Neural progenitor cell (in vitro differentiated cells): ENCODE data around the gene NCK2.

Experiments
- CTCF ChIP-seq: fragments of 200-600 bp; sonication (generic); IDR thresholded peaks from 2 replicates; pipeline ENCODE4 v1.5.1; 2017; ENCODE audit warnings: antibody characterized with exemption, mild to moderate bottlenecking
- EZH2 ChIP-seq: fragments of 200-600 bp; sonication (generic); IDR thresholded peaks from 2 replicates; pipeline ENCODE4 v1.6.1; 2017; ENCODE audit warnings: antibody characterized with exemption, mild to moderate bottlenecking, moderate library complexity
- EZH2phosphoT487 ChIP-seq: fragments of 200-600 bp; sonication (generic); IDR thresholded peaks from 2 replicates; pipeline ENCODE4 v1.6.1; 2017; ENCODE audit warnings: antibody characterized with exemption

GRCh38 chr2:105890111-105890510, 145.4 kb downstream of the NCK2 start:
- TF ChIP-seq CTCF = no peak
- no peak for TF ChIP-seq EZH2
- no peak for TF ChIP-seq EZH2phosphoT487
